ENCODE results near the gene RCAN3.
"Not testable (repeated sequence)": the region's sequence is repeated elsewhere in the genome, so short reads cannot be mapped to it uniquely, and the experiment has no call there.

Gene RCAN3

GRCh38 chr1:24514946-24515345, 12.3 kb downstream of the RCAN3 start:
- DNase-seq (ENCODE audit: low read depth in 2 of 2): no peak

DNA sequence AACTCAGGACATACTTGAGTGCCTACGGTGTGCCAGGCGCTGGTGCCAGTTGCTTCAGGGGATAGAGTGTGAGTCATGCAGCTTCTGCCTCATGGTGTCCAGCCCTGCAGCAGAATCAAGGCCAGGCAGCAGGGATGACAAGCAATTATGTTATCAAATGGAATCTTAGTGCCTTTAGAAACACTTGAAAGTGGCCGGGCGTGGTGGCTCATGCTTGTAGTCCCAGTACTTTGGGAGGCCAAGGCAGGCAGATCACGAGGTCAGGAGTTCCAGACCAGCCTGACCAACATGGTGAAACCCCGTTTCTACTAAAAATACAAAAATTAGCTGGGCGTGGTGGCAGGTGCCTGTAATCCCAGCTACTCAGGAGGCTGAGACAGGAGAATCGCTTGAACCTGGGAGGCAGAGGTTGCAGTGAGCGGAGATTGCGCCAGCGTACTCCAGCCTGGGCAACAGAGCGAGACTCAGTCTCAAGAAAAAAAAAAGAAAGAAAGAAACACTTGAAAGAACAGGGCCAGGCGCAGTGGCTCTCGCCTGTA, 13.1 kb downstream of the RCAN3 start:
- not testable (repeated sequence) for DNase-seq (ENCODE audit: low read depth in 2 of 2)

- DNase-seq (ENCODE audit: low read depth in 2 of 2): no peak
Measured at GRCh38 chr1:24516506-24516905, 13.9 kb downstream of the RCAN3 start.

GRCh38 chr1:24517898-24518297, 15.3 kb downstream of the RCAN3 start:
- no peak for DNase-seq (ENCODE audit: low read depth in 2 of 2)

DNA sequence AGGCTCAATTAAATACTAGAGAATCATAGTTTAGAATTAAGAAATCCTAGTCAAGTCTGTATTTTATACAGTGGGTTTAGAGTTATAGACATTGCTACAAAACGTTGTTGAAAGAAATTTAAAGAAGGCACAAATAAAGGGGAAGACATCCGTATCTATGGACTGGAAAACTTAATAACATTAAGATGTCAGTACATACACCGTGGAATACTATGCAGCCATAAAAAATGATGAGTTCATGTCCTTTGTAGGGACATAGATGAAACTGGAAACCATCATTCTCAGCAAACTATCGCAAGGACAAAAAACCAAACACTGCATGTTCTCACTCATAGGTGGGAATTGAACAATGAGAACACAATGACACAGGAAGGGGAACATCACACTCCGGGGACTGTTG, 17.6 kb downstream of the RCAN3 start:
- not testable (repeated sequence) for DNase-seq (ENCODE audit: low read depth in 2 of 2)

GRCh38 chr1:24525606-24526005, 23.0 kb downstream of the RCAN3 start:
- DNase-seq (ENCODE audit: low read depth in 2 of 2): no peak

DNA sequence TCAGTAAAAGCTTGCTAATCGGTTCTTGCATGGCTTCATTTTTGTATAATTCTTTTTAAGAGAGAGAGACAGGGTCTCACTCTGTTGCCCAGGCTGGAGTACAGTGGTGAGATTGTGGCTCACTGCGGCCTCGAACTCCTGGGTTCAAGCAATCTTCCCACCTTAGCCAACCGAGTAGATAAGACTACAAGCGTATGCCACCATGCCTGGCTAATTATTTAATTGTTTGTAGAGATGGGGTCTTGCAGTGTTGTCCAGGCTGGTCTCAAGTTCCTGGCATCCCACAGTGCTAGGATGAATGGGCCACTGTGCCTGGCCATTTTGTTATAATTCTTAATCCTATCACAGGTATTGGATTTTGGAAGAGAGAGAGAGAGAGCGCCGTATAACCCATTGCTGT, 23.4 kb downstream of the RCAN3 start:
- DNase-seq (ENCODE audit: low read depth in 2 of 2): no peak

- peak in 1 of 2 donors; percentile 35 for DNase-seq (ENCODE audit: low read depth in 2 of 2)
Measured at GRCh38 chr1:24526940-24527542, 24.4 kb downstream of the RCAN3 start.

DNA sequence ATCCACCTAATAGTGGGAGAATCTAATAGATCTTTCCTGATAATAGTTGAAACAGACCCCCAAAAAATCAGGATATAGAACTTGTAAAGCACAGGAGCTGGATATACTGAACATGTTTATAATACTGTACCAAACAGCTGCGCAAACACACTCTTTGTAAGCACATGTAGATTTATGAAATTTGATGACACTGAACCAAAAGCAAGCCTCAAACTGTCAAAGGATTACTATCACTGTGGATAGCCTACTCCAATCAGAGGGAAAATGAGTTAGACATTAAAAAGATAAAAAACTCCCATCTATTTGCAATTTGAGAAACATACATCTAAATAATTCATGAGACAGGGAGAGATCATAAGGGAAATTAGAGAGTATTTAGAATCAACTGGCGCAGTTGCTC, 26.1 kb downstream of the RCAN3 start:
- no peak for DNase-seq (ENCODE audit: low read depth in 2 of 2)

- DNase-seq (ENCODE audit: low read depth in 2 of 2): not testable (repeated sequence)
Measured at GRCh38 chr1:24529292-24529691, 26.7 kb downstream of the RCAN3 start.

GRCh38 chr1:24535021-24535424, 32.4 kb downstream of the RCAN3 start:
- peak; percentile 45 to 53 for DNase-seq (ENCODE audit: low read depth in 2 of 2)

DNA sequence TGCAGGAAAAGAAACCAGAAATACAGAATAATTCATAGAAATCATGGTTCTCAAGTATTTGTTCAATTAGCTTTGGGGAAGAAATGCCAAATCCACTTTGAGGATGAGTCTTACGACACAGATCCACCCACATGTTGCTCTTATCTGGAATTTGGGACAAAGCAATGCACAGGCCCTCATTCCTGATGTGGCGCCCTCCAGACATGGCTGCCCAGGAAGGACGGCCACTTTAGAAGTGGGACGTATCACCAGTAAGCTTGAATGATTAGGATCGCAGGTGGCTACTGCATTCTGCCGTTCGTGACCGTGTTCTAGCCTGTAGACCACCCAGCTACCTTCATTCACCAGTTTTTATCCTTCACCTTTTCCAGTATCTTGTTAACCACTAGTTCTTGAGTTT, 33.1 kb downstream of the RCAN3 start:
- DNase-seq (ENCODE audit: low read depth in 2 of 2): no peak

DNA sequence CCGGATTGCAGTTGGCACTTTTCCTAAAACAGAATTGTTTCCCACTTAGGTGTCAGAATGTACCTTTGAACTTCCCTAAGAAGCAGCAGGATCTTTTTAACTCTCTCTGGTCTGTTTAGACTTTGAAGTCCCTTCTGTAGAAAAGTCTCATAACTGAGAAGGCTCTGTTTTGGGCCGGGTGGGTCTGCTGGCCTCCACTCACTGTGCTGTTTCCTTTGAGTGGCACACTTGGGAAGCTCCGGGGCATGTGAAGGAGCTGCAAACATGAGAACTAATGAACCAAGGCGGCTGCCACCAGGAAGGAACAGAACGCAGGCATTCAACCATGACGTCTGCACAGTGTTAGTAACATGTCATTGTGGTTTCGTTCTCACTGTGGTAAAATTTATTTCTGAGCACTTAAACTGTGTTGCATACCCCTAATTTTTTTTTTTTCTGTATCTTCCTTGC, 33.8 kb downstream of the RCAN3 start:
- DNase-seq (ENCODE audit: low read depth in 2 of 2): peak; percentile 49 to 50

GRCh38 chr1:24540051-24540905, 37.6 kb downstream of the RCAN3 start:
- DNase-seq (ENCODE audit: low read depth in 2 of 2): no peak

DNA sequence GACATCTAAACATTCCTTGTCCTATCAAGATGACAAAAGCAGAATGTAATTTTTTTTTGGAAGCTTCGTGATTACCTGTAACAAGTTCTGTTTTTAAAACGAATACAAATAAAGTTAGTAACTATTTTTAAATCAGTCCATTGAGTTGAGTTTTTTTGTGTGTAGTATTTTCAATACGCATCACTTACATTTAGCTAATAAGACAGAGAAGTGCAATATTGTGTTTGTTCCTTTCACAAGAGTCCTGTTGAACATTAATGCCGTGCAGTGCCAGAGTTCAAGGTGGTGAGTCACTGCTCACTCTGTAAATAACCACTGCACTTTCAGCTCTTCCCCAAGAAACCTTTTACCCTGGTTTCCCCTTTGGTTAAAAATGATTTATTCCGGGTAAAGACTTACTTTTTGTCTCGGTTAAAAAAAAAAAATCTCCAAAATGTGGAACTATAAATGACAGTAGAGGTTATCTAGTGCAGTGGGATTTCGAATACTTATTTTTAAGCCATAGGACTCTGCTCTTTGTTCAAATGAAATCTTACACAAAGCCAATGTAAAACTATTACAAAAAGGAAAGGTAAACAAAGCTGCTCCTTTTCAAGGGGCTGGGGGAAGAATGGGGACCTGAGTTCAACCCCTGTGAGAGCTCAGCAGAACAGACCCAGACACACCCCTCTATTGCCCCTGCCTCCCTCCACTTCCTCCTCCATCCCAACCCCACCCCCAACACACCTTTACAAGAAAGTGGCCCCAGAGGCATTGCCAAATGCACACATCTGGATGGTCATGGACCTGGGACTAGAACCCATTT, 38.5 kb downstream of the RCAN3 start:
- no peak for DNase-seq (ENCODE audit: low read depth in 2 of 2)

GRCh38 chr1:24541711-24542346, 39.2 kb downstream of the RCAN3 start:
- no peak for DNase-seq (ENCODE audit: low read depth in 2 of 2)

DNA sequence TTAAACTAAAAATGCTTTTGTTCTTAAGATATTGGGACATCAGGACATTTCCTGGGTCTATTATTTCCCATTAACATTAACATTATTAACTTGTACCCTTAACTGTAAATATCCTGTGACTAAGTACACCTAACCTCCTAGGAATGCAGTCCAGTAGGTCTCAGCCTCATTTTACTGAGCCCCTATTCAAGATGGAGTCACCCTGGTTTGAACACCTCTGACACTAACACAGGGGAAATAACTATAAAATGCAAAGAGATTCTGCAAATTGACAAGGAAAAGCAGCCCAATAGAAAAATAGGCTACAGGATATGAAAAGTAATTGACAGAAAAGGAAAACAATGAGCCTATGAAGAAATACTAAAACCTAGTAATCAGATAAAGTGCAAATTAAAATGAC, 41.6 kb downstream of the RCAN3 start:
- no peak for DNase-seq (ENCODE audit: low read depth in 2 of 2)

DNA sequence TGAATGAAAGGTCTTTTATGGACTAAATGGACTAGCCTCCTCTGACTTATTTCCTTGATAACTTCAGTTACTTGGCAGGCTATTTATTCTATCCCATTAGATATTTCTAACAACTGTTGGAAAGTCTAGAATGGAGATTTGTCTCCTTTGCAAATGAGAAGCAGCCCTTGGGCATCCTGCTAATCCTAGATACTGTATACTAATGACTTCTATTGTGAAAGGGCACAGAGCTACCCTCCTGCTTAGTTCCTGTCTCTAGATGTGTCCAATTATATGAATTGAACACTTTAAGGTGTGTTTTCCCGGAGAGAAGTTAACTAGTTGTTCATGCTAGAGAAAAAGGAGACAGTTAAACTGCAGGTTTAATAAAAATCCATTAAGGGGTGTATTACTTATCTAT, 43.0 kb downstream of the RCAN3 start:
- DNase-seq (ENCODE audit: low read depth in 2 of 2): no peak

- no peak for DNase-seq (ENCODE audit: low read depth in 2 of 2)
Measured at GRCh38 chr1:24547195-24547594, 44.6 kb downstream of the RCAN3 start.

GRCh38 chr1:24548070-24548469, 45.4 kb downstream of the RCAN3 start:
- no peak for DNase-seq (ENCODE audit: low read depth in 2 of 2)

DNA sequence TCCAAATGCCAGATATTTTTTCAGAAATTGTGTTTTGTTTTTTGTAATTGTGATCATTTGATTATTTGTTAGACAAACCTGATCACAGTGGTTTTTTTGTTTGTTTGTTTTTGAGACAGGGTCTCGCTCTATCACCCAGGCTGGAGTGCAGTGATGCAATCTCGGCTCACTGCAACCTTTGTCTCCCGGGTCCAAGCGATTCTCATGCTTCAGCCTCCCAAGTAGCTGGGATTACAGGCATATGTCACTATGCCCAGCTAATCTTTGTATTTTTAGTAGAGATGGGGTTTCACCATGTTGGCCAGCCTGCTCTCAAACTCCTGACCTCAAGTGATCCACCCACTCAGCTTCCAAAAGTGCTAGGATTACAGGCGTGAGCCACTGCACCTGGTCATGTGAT, 46.6 kb downstream of the RCAN3 start:
- not testable (repeated sequence) for DNase-seq (ENCODE audit: low read depth in 2 of 2)

Measured in stimulated activated CD4-positive, alpha-beta T cell treated with anti-CD3 and anti-CD28 coated beads, Interleukin-15, amount 100 ng/mL, for 48 hours (primary cell).